Measurements from ENCODE around the gene NSUN3. TPM values are rescaled to one million over a fixed set of nuclear protein-coding genes. Genes with fewer than 3 reads are reported as not detected.
"Not testable (repeated sequence)": the region's sequence is repeated elsewhere in the genome, so short reads cannot be mapped to it uniquely, and the experiment has no call there.

The NSUN3 gene
- polyA plus RNA-seq, 1 donor, result 14.6 TPM

GRCh38 chr3:94066506-94067500, 3.9 kb downstream of the NSUN3 start:
- DNase-seq, result no peak

- no peak for DNase-seq
These were observed 6.4 kb downstream of the NSUN3 start for GRCh38 chr3:94069194-94069813.

- no peak for DNase-seq
These were observed 7.6 kb downstream of the NSUN3 start for GRCh38 chr3:94070341-94070911.

GRCh38 chr3:94071713-94072284, 8.9 kb downstream of the NSUN3 start:
- no peak for DNase-seq

- DNase-seq, result no peak
These were observed 13.2 kb downstream of the NSUN3 start for GRCh38 chr3:94076055-94076454.

- DNase-seq, result not testable (repeated sequence)
These were observed 17.7 kb downstream of the NSUN3 start for GRCh38 chr3:94080552-94080951.

GRCh38 chr3:94081884-94082283, 19.0 kb downstream of the NSUN3 start:
- DNase-seq, result no peak

GRCh38 chr3:94082391-94082937, 19.6 kb downstream of the NSUN3 start:
- DNase-seq, result no peak

- DNase-seq, result no peak
These were observed 20.4 kb downstream of the NSUN3 start for GRCh38 chr3:94083261-94083660.

- no peak for DNase-seq
These were observed 26.3 kb downstream of the NSUN3 start for GRCh38 chr3:94089126-94089525.

- DNase-seq, result no peak
These were observed 29.2 kb downstream of the NSUN3 start for GRCh38 chr3:94092086-94092485.

- no peak for DNase-seq
These were observed 30.3 kb downstream of the NSUN3 start for GRCh38 chr3:94093151-94093550.

- DNase-seq, result no peak
These were observed 32.2 kb downstream of the NSUN3 start for GRCh38 chr3:94095111-94095510.

GRCh38 chr3:94098452-94098851, 35.6 kb downstream of the NSUN3 start:
- DNase-seq, result no peak

- DNase-seq, result no peak
These were observed 36.5 kb downstream of the NSUN3 start for GRCh38 chr3:94099311-94099710.

- DNase-seq, result no peak
These were observed 39.0 kb downstream of the NSUN3 start for GRCh38 chr3:94101860-94102259.

- DNase-seq, result no peak
These were observed 43.4 kb downstream of the NSUN3 start for GRCh38 chr3:94106268-94106667.

GRCh38 chr3:94110232-94110631, 47.4 kb downstream of the NSUN3 start:
- DNase-seq, result not testable (repeated sequence)

- no peak for DNase-seq
These were observed 48.0 kb downstream of the NSUN3 start for GRCh38 chr3:94110854-94111253.

GRCh38 chr3:94114666-94115065, 51.8 kb downstream of the NSUN3 start:
- no peak for DNase-seq

GRCh38 chr3:94115482-94115881, 52.6 kb downstream of the NSUN3 start:
- DNase-seq, result peak; percentile 11

- DNase-seq, result no peak
These were observed 54.9 kb downstream of the NSUN3 start for GRCh38 chr3:94117729-94118128.

All from left kidney (tissue), 2 donors.